Neutrophil (primary cell): Measurements from ENCODE around the gene SLC44A3.

Experiments
- H3K27ac ChIP-seq: fragments of 200-600 bp; sonication (generic); 2 replicates; pipeline ENCODE4 v1.5.1; 2016; ENCODE audit warnings: mild to moderate bottlenecking, moderate library complexity
- H3K27me3 ChIP-seq: fragments of 200-600 bp; sonication (generic); 2 replicates; pipeline ENCODE4 v1.6.0; 2016; ENCODE audit warnings: mild to moderate bottlenecking
- H3K36me3 ChIP-seq: fragments of 200-600 bp; sonication (generic); 2 replicates; pipeline ENCODE4 v1.5.1; 2017
- H3K4me1 ChIP-seq, 2 experiments: fragments of 200-600 bp in 1 of 2; sonication (generic) in 1 of 2; 1 replicate in 1 of 2; 2 replicates in 1 of 2; pipeline versions ENCODE4 v1.5.1 to v1.6.1; 2013 to 2016; ENCODE audit warnings: low read depth in 1 of 2, low read length in 1 of 2, mild to moderate bottlenecking in 1 of 2, moderate library complexity in 1 of 2; ENCODE audit not compliant: control insufficient read depth in 1 of 2, insufficient read depth in 1 of 2
- H3K4me3 ChIP-seq, 2 experiments: fragments of 200-600 bp in 1 of 2; sonication (generic) in 1 of 2; 1 replicate in 1 of 2; 2 replicates in 1 of 2; pipeline ENCODE4 v1.5.1; 2013 to 2016; ENCODE audit warnings: low read depth in 1 of 2, low read length in 1 of 2, mild to moderate bottlenecking in 1 of 2, moderate library complexity in 1 of 2
- H3K9me3 ChIP-seq: fragments of 200-600 bp; sonication (generic); 2 replicates; pipeline ENCODE4 v1.5.1; 2016
- TF ChIP-seq, protein P1 (sequence below): fragments of 200-600 bp; sonication (generic); IDR thresholded peaks from 2 replicates; pipeline ENCODE4 v1.5.1; 2016; ENCODE audit warnings: antibody characterized with exemption

The SLC44A3 gene

GRCh38 chr1:94895518-94895917, 75.4 kb downstream of the SLC44A3 start:
- no peaks in the 10 kb centered on the region for H3K36me3 ChIP-seq

GRCh38 chr1:94898491-94899385, 78.6 kb downstream of the SLC44A3 start:
- TF ChIP-seq, protein P1, sequence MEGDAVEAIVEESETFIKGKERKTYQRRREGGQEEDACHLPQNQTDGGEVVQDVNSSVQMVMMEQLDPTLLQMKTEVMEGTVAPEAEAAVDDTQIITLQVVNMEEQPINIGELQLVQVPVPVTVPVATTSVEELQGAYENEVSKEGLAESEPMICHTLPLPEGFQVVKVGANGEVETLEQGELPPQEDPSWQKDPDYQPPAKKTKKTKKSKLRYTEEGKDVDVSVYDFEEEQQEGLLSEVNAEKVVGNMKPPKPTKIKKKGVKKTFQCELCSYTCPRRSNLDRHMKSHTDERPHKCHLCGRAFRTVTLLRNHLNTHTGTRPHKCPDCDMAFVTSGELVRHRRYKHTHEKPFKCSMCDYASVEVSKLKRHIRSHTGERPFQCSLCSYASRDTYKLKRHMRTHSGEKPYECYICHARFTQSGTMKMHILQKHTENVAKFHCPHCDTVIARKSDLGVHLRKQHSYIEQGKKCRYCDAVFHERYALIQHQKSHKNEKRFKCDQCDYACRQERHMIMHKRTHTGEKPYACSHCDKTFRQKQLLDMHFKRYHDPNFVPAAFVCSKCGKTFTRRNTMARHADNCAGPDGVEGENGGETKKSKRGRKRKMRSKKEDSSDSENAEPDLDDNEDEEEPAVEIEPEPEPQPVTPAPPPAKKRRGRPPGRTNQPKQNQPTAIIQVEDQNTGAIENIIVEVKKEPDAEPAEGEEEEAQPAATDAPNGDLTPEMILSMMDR, result no peak
- no peaks in the 10 kb centered on the region for H3K36me3 ChIP-seq
- H3K4me1 ChIP-seq, result no peaks in the 10 kb centered on the region
- no peaks in the 10 kb centered on the region for H3K9me3 ChIP-seq
- no peak overlapping the region for H3K4me3 ChIP-seq
- H3K27me3 ChIP-seq, result no peaks in the 10 kb centered on the region
- H3K27ac ChIP-seq, result no peak overlapping the region

More at GRCh38 chr1:94895518-94895917, 75.4 kb downstream of the SLC44A3 start:
- H3K9me3 ChIP-seq, result no peaks in the 10 kb centered on the region
- no peaks in the 10 kb centered on the region for H3K27me3 ChIP-seq
- H3K27ac ChIP-seq, result no peak overlapping the region
- TF ChIP-seq, protein P1, result no peak
- H3K4me1 ChIP-seq, result no peaks in the 10 kb centered on the region
- no peak overlapping the region for H3K4me3 ChIP-seq

DNA sequence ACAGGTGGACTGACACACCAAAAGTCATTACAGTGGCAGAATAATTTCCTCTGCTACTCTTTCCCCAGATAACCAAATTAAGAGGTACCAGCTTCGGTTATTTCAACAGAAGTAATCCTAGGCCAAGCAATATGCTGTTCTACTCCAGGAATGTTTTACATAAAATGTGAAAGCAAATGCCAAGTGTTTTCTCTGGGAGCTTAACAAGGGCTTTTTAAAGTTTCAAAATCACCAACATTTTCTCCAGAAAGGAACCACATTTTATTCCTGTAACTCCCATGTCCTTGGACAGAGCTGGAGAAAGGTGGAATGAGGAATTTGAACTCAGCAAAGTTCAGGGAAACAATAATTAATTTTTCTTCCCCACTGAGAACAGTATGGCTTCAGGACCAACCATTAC, 79.6 kb downstream of the SLC44A3 start:
- Histone ChIP-seq H3K27me3 (no peaks in the 10 kb centered on the region), H3K4me3 (no peak overlapping the region), H3K9me3 (no peaks in the 10 kb centered on the region), H3K27ac (no peak overlapping the region), H3K36me3 (no peaks in the 10 kb centered on the region), H3K4me1 (no peaks in the 10 kb centered on the region)
- TF ChIP-seq, protein P1, result no peak

DNA sequence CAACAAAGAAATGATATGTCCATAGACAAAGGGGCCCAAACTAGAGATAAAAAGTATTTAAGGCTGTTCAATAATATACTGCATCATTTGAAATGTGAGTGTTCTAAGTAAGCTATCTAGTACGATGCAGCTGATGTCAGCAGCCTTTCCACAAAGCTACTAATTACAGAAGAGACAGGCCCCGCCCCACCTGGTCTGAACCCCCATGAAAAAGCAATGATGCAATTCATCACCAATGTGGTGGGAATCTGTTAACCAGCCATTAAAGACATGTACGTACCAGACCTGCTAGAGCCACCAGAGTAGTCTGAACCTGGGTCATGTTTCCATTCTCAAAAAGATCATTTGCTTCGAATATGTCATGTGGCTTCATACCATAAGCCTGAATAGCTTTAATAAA, 81.7 kb downstream of the SLC44A3 start:
- no peaks in the 10 kb centered on the region for H3K9me3 ChIP-seq
- TF ChIP-seq, protein P1, result no peak
- no peak overlapping the region for H3K4me3 ChIP-seq
- no peaks in the 10 kb centered on the region for H3K4me1 ChIP-seq
- no peaks in the 10 kb centered on the region for H3K27me3 ChIP-seq
- H3K36me3 ChIP-seq, result no peaks in the 10 kb centered on the region
- no peak overlapping the region for H3K27ac ChIP-seq

- Histone ChIP-seq H3K4me3 (no peak overlapping the region), H3K27ac (no peak overlapping the region), H3K4me1 (no peaks in the 10 kb centered on the region), H3K9me3 (no peaks in the 10 kb centered on the region), H3K27me3 (no peaks in the 10 kb centered on the region), H3K36me3 (no peaks in the 10 kb centered on the region)
- TF ChIP-seq, protein P1, result no peak
These were observed 83.3 kb downstream of the SLC44A3 start for GRCh38 chr1:94903280-94904009.
